Right lung (tissue), 5 donors: ENCODE results near the gene DPP8. TPM values are rescaled to one million over a fixed set of nuclear protein-coding genes. Genes with fewer than 3 reads are reported as not detected.

Source experiments
- DNase-seq, 2 donors: peaks; one replicate each; pipeline ENCODE4 v3.0.0-alpha.2; 2013
- polyA plus RNA-seq, 5 donors: library from polyadenylated mRNA; unstranded; fragments of 120-200 nt; gene quantifications; one replicate each; pipeline versions ENCODE4 v1.2.1 to v1.2.3, GENCODE V29; 2013; ENCODE audit warnings: inconsistent platforms in 1 of 5, low replicate concordance in 1 of 5; ENCODE audit not compliant: insufficient read length in 5 of 5, insufficient read depth in 1 of 5

The DPP8 gene
- polyA plus RNA-seq, 5 donors: 20.9 to 34.6 (median 32.1) TPM

DNA sequence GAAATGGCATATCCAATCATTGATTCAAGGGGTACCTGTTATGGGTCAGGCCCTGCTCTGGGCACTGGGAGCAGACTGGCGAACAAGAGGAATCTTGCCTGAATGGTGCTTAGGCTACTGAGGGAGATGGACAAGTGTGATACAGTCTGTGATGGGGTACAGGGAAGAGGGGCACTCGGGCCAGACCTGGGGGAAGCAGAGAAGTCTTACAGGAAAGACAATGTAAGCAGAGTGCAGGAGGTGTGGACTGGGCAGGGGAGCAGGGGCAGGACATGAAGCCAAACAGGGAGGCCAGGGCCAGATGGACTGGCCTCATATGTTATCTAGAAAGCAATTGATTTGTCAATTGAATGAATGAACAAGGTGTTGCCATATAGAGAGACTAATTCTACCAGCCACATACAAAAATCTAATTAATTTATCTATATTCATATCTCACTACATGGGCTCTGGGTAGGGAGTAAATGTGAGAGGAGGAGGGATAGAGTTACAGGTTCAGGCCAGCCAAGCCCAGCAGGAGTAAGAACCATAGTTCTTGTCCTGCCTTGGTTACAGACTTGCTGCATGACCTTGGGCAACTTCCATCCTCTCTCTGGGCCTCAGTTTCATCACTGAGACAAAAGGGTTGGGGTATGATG lies 91.2 kb downstream of the DPP8 start:
- no peak for DNase-seq

GRCh38 chr15:65424683-65425082 lies 92.8 kb downstream of the DPP8 start:
- no peak for DNase-seq

DNA sequence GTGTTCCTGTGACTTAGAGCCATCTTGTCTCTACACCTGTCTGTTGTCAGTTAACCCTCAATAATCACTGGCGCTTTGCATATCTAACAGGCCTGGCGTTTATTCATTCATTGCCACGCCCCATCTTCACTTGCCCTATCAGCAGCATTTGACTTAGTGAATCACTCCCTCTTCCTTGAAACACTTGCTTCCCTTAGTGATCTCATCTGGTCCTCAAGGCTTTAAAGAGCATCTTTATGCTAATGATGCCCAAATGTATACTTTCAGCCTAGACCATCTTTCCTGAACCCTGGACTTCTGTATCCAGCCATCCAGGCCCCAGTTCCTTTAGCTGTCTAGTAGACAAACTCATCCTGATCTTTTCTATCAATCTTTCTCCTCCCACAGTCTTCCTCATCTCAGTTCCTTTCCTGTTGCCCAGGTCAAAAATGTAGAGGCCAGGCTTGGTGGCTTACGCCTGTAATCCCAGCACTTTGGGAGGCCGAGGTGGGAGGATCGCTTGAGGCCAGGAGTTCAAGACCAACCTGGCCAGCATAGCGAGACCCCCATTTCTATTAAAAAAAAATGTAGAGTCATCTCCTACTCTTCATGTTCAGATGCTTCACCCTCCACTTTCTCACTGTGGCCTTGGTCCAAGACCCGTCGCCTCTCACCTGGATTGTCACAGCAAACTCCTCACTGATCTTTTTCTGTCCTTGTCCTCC lies 93.4 kb downstream of the DPP8 start:
- DNase-seq: no peak

- no peak for DNase-seq
Measured at GRCh38 chr15:65423150-65423975, 94.1 kb downstream of the DPP8 start.

DNA sequence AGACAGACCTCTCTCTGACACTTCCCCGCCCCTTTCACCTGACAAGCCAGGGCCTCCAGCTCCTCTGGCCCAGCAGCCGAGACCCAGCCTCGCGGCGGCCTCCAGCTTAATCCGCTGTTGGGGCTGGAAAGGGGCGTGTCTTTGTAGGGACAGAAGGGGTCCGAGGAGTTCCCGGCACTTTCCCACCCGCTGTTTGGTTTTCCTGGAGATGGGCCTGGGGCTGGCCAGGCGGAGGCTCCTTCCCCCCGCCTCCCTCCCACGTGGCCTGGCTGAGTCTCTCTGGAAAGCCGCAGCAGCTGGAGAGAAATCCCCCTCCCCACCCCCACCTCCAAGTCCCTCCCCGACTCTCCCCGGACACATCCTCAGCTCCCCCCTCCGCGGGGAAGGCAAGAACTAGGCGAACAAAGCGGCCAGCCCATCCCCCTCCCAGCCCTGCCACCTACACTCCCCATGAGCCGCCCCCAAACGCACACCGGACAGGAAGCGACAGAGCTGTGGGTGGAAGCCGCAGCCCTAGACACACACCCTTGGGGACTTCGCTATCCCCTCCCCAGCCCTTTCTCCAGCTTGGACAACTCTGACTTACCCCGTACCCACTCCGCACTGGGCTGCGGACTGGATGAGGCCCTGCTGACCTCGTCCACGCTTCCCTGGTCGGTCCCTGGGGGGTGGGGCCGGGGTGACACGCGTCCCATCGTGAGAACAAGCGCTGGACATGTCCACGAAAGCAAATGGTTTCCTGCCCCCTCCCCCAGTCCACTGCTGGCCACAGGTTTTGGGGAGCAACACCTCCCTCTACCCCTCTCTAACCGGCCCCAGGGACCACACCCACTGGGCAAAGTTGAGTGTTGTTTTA lies 95.9 kb downstream of the DPP8 start:
- DNase-seq: peak; percentile 87 to 89

DNA sequence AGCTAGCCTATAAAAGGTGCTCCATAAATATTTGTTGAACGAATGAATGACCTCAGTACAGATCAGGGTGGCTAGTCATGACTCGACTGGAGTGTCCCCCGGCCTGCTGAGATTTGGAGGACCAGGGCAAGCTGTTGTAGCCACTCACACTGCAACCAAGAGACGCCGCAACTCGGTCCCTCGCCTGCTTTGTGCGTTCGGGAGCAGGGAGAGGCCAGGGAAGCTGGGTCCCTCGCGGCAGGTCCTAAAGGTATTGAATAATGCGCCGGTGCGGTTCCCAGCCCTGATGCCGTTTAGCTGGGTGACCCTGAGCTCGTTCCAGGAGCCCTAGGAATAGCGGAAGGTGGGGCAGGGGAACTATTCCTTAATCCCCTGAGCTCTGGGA lies 96.5 kb downstream of the DPP8 start:
- no peak for DNase-seq

DNA sequence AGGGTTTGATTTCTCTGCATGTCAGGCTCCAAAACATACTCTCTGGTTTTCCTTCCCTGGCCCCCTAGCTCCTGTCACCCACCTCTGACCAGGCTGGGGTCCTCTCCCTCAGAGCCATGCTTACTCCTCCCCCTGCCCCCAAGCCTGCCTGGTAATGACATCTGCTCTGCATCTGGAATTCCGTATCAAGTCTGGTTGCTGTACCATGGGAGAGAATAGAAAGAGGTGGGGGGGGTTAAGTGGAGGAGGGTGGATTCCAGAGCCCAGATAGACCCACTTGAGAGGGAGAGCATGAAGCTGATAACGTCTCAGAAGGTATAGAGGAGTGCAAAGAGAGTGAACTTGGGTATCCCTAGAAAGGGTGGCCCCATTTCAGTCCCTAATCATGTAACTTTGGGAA lies 98.9 kb downstream of the DPP8 start:
- DNase-seq: no peak

- peak; percentile 66 to 77 for DNase-seq
Measured at GRCh38 chr15:65416845-65417416, 100.6 kb downstream of the DPP8 start.

DNA sequence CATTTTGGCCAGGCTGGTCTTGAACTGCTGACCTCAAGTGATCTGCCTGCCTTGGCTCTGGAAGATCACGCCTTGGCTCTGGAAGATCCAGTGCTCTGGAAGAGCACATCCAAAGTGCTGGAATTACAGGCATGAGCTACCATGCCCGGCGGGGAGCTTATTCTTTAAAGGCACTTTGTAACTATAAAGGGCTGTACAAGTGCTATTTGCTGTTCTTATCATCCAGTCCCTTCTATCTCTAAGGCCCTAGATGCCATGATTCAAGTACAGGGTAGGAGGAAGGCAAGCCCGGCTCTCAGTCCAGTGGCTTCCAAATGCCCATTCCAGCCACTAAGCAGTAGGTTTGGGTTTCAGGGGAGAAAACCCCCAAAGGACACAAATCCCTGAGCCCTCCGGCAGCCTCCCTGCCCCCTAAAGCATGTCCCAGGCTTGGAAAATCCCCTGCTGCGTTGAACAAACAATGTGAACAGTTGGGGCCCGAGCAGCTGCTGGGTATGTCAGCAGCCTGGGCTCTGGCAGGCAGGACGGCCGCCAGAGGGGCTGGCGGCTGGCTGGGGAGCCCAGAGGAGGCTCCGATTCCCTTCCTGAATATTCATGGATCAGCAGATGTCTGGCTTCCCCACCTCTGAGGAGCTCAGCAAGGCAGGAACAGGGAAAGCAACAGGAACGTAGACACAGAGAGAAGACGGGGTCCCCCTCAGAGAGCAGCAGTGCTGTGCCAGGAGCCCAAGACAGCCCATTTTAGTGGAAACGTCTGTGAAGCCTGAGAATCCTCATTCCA lies 102.5 kb downstream of the DPP8 start:
- DNase-seq: peak; percentile 73 to 78

- DNase-seq: no peak
Measured at GRCh38 chr15:65413760-65414144, 103.7 kb downstream of the DPP8 start.

DNA sequence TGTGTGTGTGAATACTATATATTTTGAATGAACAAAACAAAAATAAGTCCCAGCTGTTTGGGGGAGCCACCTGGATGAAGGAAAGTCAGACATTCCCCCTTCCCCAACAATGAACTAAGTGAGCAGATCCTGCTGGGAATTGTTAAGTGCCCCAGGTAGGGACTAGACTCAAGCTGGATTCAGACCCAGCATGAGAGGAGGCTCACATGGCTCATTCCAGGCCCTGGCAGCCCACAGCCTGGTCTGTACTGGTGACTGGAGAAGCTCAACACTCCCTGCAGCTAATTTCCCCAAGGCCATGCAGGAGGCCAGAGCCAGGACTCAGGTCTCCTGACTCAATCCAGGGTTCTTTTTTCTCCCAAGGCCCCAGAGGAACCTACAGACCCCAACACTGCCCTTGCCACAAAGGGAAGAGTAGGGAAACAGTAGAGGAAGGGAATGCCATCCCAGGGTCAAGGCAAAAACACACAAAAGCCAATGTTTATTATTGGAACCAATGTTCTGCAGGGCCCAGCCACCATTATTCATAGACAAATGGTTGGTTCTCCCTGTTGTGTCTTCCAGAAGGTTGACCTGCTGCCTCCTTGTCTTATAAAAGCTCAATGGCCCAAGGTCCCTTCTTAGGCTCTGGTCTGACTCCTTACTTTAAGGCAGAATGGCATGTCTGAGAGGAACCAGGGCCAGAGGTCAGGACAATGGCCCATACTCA lies 104.3 kb downstream of the DPP8 start:
- DNase-seq: no peak

DNA sequence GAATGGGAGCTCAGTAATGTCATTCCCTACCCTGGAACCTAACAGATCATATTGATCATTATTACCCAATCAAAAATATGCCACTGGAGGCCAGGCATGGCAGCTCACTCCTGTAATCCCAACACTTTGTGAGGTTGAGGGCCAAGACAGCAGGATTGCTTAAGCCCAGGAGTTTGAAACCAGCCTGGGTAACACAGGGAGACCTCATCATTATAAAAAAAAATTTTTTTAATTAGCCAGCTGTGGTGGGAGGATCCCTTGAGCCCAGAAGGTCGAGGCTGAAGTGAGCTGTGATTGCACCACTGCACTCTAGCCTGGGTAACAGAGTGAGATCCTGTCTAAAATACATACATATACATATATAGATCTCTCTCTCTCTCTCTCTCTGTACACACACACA lies 104.9 kb downstream of the DPP8 start:
- DNase-seq: no peak

DNA sequence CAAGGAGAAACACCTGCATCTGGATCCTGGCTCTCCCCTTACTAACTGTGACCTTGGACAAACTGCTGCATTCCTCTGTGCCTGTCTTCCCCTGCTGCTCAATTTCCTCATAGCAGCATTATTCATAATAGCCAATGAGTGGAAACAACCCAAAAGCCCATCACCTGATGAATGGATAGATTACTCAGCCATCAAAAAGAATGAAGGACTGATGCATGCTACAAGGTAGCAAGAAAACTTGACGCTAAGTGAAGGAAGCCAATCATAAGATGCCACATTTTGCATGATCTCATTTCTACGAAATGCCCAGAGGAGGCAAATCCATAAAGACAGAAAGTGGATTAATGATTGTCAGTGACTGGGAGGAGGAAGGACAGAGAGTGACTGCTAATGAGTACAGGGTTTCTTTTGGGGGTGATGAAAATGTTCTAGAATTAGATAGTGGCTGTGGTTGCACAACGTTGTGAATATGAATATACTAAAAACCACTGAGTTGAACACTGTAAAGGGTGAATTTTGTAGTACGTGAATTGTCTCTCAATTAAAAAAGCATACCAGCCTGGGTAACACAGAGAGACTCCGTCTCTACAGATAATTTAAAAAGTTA lies 105.9 kb downstream of the DPP8 start:
- DNase-seq: no peak

DNA sequence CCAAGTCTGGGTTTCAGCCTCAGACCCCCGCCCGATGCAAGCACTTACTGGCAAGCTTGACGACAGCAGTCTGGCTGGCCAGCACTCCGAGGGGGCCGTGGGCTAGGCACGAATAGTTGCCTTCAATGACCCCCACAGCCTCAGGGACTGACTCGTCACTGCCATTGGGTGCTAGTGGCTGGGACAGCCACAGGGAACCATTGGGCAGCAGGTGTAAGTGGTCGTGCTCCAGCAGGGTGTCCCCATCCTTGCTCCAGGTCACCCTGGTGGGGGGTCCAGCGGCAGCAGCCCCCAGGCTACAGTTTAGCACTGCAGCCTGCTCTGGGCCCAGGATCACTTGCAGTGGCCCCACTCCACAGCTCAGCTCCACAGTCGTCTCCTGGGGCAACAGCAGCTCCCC lies 106.5 kb downstream of the DPP8 start:
- DNase-seq: no peak

DNA sequence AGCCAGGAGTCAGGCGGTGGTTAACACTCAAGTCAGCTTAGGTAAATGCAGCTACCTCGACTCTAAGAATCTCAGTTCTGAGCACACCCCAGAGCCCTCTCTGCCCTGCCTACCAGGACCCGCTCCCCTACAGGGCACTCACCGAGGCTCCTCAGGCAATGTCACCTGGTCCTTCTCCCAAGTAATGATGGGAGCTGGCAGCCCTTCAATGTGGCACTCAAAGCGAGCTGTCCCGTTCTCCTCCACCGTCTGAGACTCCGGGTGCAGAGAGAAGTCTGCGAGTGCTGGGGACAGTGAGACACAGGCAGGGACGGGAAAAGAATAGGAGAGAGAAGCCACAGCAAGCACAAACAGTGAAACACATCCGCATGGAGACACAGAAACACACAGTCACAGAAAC lies 107.5 kb downstream of the DPP8 start:
- DNase-seq: no peak

- DNase-seq: no peak
Measured at GRCh38 chr15:65409036-65409631, 108.4 kb downstream of the DPP8 start.

DNA sequence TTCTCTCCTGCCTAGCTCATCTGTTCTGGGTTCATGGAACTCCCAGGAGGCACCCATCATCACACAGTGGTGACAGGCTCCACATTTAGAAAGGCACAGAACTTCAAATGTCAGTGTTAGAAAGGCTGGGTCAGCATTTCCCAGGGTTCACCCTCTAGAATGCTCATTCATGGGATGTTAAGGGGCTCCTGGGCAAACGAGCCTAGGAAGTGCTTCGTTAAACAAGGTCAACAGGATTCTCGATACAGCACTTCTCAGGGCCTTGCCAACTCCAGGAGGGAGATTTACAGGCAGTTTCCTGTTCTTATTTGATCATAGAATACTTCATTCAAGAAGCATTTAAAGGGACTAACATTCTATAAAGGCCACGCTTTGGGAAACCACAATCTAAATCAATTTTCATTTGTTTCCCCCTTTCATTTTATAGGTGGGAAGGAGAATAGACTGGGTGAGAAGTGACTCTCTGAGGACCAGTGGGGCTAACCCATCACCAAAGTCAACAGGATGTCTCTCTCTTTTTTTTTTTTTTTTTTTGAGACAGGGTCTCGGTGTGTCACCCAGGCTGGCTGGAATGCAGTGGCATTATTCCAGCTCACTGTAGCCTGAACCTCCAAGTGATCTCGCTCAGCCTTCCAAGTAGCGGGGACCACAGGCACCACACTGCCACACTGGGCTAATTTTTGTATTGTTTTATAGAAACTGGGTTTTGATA lies 109.0 kb downstream of the DPP8 start:
- no peak for DNase-seq

DNA sequence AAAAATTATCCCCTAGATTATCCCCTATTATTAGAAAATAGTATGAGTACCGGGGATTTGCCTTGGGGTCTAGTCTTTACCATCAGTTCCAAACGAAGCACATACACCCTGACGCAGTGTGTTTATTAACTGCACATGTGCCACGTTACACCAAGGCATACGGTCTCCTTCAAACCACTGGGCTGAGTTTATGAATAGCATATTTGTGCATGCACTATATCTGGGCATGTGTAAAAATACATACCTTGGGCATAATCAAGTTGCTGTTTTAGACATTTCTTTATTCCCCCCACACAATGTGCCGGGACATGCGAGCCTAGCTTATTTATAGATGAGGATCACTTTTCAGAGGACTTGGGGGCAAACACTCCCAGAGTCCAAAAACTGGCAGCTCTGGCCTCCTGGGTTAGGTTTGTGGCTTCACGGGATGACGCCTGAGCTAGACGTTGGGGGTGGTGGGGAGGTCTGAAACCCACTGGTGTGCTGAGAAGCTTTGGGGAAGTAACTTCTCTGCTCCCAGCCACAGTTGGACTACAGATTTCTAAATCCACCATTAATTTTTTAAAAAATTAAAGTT lies 111.0 kb downstream of the DPP8 start:
- no peak for DNase-seq
